Type B pancreatic cell (in vitro differentiated cells): Measurements from ENCODE around the gene LCN2. TPM values are rescaled to one million over a fixed set of nuclear protein-coding genes. Genes with fewer than 3 reads are reported as not detected.
"Not testable (repeated sequence)": the region's sequence is repeated elsewhere in the genome, so short reads cannot be mapped to it uniquely, and the experiment has no call there.

ENCODE experiments used
- DNase-seq: peaks from one replicate; pipeline ENCODE4 v3.0.0; 2021; ENCODE audit warnings: mixed read lengths; ENCODE audit not compliant: unreplicated experiment; ENCODE audit errors: extremely low spot score
- H3K27ac Mint-ChIP-seq: 2 replicates; pipeline ENCODE4 v1.8.0; 2021; ENCODE audit warnings: mild to moderate bottlenecking, mixed read lengths
- H3K27me3 Mint-ChIP-seq: 2 replicates; pipeline ENCODE4 v1.8.0; 2021; ENCODE audit warnings: mixed read lengths
- H3K36me3 Mint-ChIP-seq: 2 replicates; pipeline ENCODE4 v1.8.0; 2021; ENCODE audit warnings: mixed read lengths
- H3K4me1 Mint-ChIP-seq: one replicate; pipeline ENCODE4 v1.8.0; 2021; ENCODE audit warnings: mixed read lengths; ENCODE audit not compliant: unreplicated experiment
- H3K4me3 Mint-ChIP-seq: 2 replicates; pipeline ENCODE4 v1.8.0; 2021; ENCODE audit warnings: mild to moderate bottlenecking, mixed read lengths
- H3K9me3 Mint-ChIP-seq: 2 replicates; pipeline ENCODE4 v1.8.0; 2021; ENCODE audit warnings: mixed read lengths
- CTCF ChIP-seq: fragments of 200-600 bp; sonication (generic); conservative IDR thresholded peaks from 2 replicates; pipeline ENCODE4 v1.5.0; 2021; ENCODE audit warnings: antibody characterized with exemption, mild to moderate bottlenecking
- total RNA-seq: library from RNA; stranded (reverse); gene quantifications from 2 replicates; pipeline ENCODE4 v1.2.1, GENCODE V29; 2021; ENCODE audit warnings: low replicate concordance

LCN2 gene
- total RNA-seq, 1 donor from 2014 or later: 10.7 TPM

DNA sequence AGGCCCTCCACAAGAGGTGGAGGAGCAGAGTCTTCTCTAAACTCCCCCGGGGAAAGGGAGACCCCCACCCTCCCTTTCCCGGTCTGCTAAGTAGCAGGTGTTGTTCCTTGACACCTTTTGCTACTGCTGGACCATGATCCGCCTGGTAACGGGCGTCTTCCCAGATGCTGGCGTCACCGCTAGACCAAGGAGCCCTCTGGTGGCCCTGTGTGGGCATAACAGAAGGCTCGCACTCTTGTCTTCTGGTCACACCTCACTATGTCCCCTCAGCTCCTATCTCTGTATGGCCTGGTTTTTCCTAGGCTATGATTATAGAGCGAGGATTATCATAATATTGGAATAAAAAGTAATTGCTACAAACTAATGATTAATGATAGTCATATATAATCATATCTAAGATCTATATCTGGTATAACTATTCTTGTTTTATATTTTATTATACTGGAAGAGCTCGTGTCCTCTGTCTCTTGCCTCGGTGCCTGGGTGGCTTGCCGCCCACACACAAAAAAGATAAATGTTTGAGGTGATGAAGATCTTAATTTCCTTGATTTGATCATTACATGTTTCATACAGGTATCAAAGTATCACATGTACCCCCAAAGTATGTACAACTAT is 19.2 kb upstream of the LCN2 start:
- H3K9me3 Mint-ChIP-seq, H3K36me3 Mint-ChIP-seq, H3K27me3 Mint-ChIP-seq, DNase-seq: not testable (repeated sequence)
- H3K27ac Mint-ChIP-seq: peak overlapping the region; percentile 70
- peaks cover 40% of the 10 kb centered on the region for H3K4me1 Mint-ChIP-seq
- H3K4me3 Mint-ChIP-seq: peak overlapping the region; percentile 99
- TF ChIP-seq CTCF: peak; percentile 69

GRCh38 chr9:128130651-128131050 is 18.6 kb upstream of the LCN2 start:
- H3K4me3 Mint-ChIP-seq: peak overlapping the region; percentile 36
- H3K27me3 Mint-ChIP-seq, DNase-seq, H3K36me3 Mint-ChIP-seq, H3K27ac Mint-ChIP-seq, H3K9me3 Mint-ChIP-seq: not testable (repeated sequence)
- peaks cover 45% of the 10 kb centered on the region for H3K4me1 Mint-ChIP-seq

- H3K27ac Mint-ChIP-seq: peak overlapping the region; percentile 71
- H3K36me3 Mint-ChIP-seq, H3K4me3 Mint-ChIP-seq, H3K27me3 Mint-ChIP-seq, DNase-seq, H3K9me3 Mint-ChIP-seq: not testable (repeated sequence)
- peaks cover 40% of the 10 kb centered on the region for H3K4me1 Mint-ChIP-seq
These were observed 17.9 kb upstream of the LCN2 start for GRCh38 chr9:128131346-128131745.

DNA sequence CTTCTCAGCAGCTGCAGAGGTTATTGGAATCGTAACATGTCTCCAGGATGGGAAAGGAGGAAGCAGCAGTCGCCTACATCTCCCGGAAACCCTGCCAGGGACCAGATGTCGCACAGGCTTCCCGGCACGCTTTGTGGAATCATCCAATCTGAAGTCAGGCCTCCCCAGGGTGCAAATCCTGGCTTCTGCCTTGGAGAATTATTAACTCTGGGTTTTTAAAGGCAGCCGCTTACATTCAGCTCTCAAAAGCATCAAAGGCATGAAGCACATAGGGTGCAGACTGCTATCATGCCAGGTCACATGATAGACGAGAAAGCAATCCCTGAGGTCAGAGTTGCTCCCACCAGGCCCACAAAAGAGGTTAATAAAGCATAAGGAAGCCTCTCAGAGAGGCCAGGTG is 17.1 kb upstream of the LCN2 start:
- not testable (repeated sequence) for H3K36me3 Mint-ChIP-seq, H3K9me3 Mint-ChIP-seq, H3K27me3 Mint-ChIP-seq, DNase-seq
- Mint-ChIP-seq H3K4me1 (peaks cover 42% of the 10 kb centered on the region), H3K4me3 (peak overlapping the region; percentile 47), H3K27ac (peak overlapping the region; percentile 71)

GRCh38 chr9:128135561-128135960 is 13.7 kb upstream of the LCN2 start:
- not testable (repeated sequence) for H3K27ac Mint-ChIP-seq, H3K36me3 Mint-ChIP-seq, H3K9me3 Mint-ChIP-seq, H3K27me3 Mint-ChIP-seq, H3K4me3 Mint-ChIP-seq, DNase-seq
- peaks cover 41% of the 10 kb centered on the region for H3K4me1 Mint-ChIP-seq

GRCh38 chr9:128136816-128137793 is 12.1 kb upstream of the LCN2 start:
- no peak for TF ChIP-seq CTCF
- Mint-ChIP-seq H3K27me3 (peaks cover 5% of the 10 kb centered on the region), H3K4me1 (peaks cover 33% of the 10 kb centered on the region), H3K27ac (no peak overlapping the region), H3K4me3 (no peak overlapping the region), H3K9me3 (no peaks in the 10 kb centered on the region), H3K36me3 (no peaks in the 10 kb centered on the region)
- no peak for DNase-seq

GRCh38 chr9:128138001-128138400 is 11.3 kb upstream of the LCN2 start:
- DNase-seq: no peak
- TF ChIP-seq CTCF: no peak
- Mint-ChIP-seq H3K9me3 (no peaks in the 10 kb centered on the region), H3K27me3 (peaks cover 4% of the 10 kb centered on the region), H3K27ac (no peak overlapping the region), H3K4me3 (no peak overlapping the region), H3K36me3 (no peaks in the 10 kb centered on the region), H3K4me1 (peaks cover 24% of the 10 kb centered on the region)
